HG02759 (cell line): ENCODE data around the gene MINDY3.
"Not testable (repeated sequence)": the region's sequence is repeated elsewhere in the genome, so short reads cannot be mapped to it uniquely, and the experiment has no call there.

ENCODE experiments used
- ATAC-seq: cut with Tn5 transposase; IDR thresholded peaks from one replicate; pipeline ENCODE4 v1.9.1; 2021; ENCODE audit warnings: mild to moderate bottlenecking, moderate library complexity; ENCODE audit not compliant: unreplicated experiment

MINDY3 gene

GRCh38 chr10:15781381-15781960 is 78.8 kb downstream of the MINDY3 start:
- no peak for ATAC-seq

DNA sequence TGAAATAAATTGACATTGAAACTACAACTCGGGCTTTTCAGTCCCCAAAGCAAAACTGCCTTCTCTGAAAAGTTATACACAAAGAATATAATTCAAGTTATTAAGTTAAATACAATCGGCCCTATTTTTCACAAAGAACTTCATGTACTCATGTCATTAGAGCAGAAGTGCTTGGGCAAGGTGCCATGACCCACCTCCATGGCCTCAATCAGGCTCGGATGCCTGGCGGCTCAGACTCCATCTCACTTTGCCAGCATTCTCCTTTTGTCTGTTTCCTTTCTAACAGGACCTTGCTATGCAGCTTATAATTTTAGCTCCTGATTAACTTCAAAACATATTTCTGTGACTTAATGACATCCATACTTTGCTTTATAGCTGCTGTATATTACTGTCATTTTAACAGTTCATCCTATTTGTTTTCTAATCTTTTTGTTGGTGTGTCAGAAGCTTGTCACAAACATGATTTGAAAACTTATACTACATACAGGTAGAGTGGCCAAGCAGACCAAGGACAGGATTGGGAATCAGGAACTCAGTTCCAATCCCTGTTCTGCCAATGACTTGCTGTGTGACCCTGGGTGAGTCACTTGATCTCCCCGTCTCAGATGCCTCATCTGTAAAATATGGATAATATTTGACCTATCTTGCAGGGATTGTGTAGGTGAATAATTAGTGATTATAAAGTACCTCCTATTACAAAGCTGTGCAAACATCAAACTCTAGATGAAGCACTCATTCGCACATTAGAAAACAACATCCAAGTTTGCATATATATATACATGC is 79.8 kb downstream of the MINDY3 start:
- no peak for ATAC-seq

GRCh38 chr10:15775513-15775912 is 84.8 kb downstream of the MINDY3 start:
- no peak for ATAC-seq

DNA sequence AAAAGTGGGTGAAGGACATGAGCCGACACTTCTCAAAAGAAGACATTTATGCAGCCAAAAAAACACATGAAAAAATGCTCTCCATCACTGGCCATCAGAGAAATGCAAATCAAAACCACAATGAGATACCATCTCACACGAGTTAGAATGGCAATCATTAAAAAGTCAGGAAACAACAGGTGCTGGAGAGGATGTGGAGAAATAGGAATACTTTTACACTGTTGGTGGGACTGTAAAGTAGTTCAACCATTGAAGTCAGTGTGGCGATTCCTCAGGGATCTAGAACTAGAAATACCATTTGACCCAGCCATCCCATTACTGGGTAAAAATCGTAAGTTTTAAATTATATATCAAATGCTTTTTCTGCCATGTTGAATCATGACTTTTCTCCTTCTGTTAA is 85.8 kb downstream of the MINDY3 start:
- not testable (repeated sequence) for ATAC-seq

- ATAC-seq = no peak
Measured at GRCh38 chr10:15764892-15765454, 95.3 kb downstream of the MINDY3 start.

- no peak for ATAC-seq
Measured at GRCh38 chr10:15763006-15763405, 97.3 kb downstream of the MINDY3 start.

- ATAC-seq = not testable (repeated sequence)
Measured at GRCh38 chr10:15762239-15762638, 98.1 kb downstream of the MINDY3 start.

- not testable (repeated sequence) for ATAC-seq
Measured at GRCh38 chr10:15761224-15761623, 99.1 kb downstream of the MINDY3 start.

DNA sequence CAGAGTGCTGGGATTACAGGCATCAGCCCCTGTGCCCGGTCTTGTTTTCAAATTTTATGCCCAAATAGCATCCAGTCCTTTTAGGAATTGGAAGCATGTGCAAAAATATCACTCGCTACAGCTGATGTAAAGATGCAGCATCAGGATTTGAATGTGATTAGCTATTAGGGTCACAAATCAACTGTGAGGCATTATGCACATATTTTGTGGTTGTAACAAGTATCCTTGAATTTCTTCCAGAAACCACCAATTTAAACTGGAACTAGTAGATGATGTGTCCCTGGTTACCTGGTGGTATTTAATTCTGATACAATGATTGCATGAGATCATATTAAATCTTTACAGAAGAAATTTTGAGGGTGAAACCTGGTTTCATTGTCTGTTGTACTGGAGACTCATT is 99.6 kb downstream of the MINDY3 start:
- no peak for ATAC-seq

- ATAC-seq = no peak
Measured at GRCh38 chr10:15759265-15759664, 101.0 kb downstream of the MINDY3 start.

GRCh38 chr10:15758618-15759017 is 101.7 kb downstream of the MINDY3 start:
- no peak for ATAC-seq

- no peak for ATAC-seq
Measured at GRCh38 chr10:15754937-15755336, 105.4 kb downstream of the MINDY3 start.

DNA sequence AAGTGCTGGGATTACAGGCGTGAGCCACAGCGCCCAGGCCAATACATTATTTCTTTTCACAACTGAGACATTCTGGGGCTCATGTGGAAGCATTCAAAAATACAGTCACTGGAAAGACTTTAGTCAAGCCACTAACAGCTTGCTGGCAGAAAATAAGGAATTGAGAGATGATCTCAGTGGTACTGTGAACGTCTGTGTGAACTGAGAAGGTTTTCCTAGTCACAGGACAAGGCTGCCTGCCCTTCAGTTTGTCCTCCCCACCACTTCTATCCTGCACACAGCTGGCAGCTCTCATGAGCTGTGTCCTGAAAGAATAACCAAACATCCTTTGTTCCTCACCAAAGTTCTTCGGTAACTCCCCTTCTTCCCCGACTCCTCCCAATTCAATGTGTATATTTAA is 109.3 kb downstream of the MINDY3 start:
- ATAC-seq = no peak

DNA sequence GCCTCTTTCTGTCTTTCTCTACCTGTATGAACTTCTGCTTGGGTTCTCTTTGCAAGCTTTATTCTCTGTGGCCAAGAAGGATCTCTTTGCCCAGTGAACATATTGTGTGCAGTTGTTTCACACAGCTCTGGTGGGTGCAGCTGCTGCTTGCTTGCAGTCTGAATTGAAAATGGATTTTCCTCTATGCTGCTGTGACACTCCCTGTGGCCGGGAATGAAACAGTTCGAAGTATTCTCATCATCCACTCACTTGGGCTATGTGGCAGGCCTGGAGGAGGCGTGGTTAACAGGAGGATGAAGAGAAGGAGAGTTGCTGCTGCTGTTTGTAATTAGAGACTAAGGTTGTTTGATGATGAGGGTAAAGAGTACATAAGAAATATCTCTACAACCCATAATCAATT is 112.2 kb downstream of the MINDY3 start:
- ATAC-seq = no peak

DNA sequence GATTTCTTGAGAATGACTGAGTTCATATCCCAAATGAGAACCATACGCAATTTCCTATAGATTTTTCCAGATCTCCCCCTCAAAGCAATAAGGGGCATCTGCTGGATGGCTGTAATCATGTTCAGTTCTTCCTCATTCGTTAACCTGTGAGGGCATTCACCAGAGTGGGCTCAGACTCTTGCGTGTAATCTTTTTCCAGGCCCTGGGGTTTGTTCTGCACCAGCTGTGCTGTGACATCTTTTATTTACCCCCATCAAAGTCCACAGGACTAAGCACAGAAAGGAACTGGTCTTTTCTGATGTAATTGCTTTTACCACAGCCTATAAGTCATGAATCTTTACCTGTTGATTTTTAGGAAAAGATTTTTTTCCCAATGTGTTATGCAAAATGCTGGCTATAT is 112.7 kb downstream of the MINDY3 start:
- no peak for ATAC-seq

DNA sequence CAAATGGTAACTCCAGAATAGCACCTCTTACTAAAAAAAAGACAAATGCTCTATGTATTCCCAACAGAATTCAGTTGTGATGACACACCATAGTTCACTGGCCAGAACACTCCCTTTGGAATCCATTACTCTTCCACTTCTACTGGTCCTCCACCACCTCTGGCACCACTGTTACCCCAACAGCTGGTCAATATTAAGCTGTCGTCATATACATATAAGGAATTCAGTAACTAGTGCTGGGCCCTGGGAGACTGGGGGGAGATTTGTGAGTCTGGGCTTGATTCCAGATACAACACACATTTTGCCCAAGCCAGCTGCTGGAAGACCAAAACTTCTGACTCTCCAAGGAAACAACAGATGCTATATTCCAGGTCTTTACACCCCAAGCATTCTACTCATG is 114.6 kb downstream of the MINDY3 start:
- ATAC-seq = no peak

DNA sequence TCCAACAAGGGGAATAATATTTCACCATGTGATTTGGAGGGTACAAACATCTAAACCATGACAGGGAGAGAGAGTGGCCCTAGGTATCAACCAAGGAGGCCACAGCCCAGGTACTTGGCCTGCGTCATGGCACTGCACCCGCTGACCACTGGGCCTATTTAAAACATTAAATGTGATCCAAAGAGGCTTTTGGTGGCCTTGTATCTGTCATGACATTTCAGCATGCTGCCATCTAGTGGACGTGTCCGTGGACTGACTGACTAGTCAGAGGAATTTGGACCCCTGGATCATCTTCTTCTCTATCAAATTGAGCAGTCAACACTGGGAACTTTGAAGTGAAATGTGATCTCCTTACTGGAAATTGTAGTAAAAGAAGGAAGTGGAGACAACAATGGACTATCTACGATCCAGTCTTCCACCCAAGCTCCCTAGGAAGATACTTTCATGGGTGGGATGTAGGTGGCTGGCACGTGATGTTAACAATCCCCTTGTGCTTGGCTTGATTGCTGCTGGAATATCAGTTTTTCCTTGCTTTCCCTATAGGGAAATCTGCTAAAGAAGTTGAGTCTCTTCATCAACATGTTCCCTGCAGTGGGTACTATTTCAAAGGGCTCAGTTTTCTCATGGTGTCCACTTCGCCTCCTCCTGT is 116.0 kb downstream of the MINDY3 start:
- ATAC-seq = peak; percentile 80

GRCh38 chr10:15743443-15743842 is 116.9 kb downstream of the MINDY3 start:
- no peak for ATAC-seq

- no peak for ATAC-seq
Measured at GRCh38 chr10:15742836-15743235, 117.5 kb downstream of the MINDY3 start.

DNA sequence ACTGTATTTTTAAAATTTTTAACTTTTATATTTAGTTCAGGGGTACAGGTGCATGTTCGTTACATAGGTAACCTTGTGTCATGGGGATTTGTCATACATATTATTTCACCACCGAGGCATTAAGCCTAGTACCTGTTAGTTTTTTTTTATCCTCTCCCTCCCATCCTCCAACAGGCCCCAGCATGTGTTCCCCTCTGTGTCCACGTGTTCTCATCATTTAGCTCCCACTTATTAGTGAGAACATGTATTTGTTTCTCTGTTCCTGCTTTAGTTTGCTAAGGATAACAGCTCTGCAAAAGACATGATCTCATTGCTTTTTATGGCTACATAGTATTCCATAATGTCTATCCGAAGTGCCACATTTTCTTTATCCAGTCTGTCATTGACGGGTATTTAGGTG is 118.2 kb downstream of the MINDY3 start:
- no peak for ATAC-seq

- ATAC-seq = no peak
Measured at GRCh38 chr10:15741581-15741980, 118.7 kb downstream of the MINDY3 start.

GRCh38 chr10:15740261-15740660 is 120.0 kb downstream of the MINDY3 start:
- no peak for ATAC-seq
